Measurements from ENCODE around the gene TFIP11. TPM values are rescaled to one million over a fixed set of nuclear protein-coding genes. Genes with fewer than 3 reads are reported as not detected.

The TFIP11 gene
- 10 to 100 TPM; 21.3 to 24.2 TPM for total RNA-seq
- long read RNA-seq, donor 1, transcript TFIP11-204 (15 exons, 3,586 nt) = major isoform, 14 of 27 reads
- long read RNA-seq, donor 1, partial matches to known transcripts = 1 of 27 reads
- long read RNA-seq, donor 1, other reads (novel, unspliced or antisense) = 11 of 27 reads
- long read RNA-seq, donor 2, transcript TFIP11-204 (15 exons, 3,586 nt) = major isoform, 30 of 55 reads
- long read RNA-seq, donor 2, partial matches to known transcripts = 7 of 55 reads
- long read RNA-seq, donor 2, other reads (novel, unspliced or antisense) = 17 of 55 reads

DNA sequence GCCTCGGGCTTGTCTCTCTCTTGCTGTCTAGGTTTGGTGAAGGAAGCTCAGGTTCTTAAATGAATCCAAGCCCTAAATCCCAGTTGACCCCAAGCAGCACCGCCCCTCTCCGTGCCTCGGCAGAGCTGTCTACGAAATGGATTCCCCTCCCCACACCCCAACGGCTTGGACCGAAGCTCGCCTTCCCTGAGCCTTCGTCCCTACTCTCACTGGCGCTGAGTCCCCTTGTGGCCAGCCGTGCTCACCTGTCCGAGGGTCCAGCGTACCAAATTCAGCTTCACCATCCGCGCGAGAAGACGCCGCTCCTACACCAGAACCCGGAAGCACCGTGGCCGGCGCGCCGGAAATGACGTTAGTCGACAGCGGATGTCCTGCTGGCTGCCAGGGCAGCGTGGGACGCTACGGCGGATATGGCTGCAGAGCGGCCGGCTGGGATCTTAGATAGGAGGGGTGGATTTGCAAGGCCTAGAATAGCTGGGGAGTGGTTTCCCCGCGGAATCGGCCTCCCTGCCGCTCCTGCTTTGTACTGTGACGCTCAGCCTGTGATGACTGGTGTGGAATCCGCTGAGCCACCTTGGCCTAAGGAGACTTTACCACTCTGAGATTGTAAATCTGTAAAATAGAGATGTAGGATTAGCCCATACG lies at the start of gene TFIP11:
Gene TFIP11 (minus strand): TSS at position 325 of the 645 bp plus-strand sequence. CDS start 2,201 bp downstream, outside the sequence.
- DNase-seq (ENCODE audit: low spot score) = peak; percentile 99
- intact Hi-C loops (cut with DNase I) = loop anchor here in 1 of 2 donors (10.0 kb wide), 1 partner anchor 73 kb away; no protein-coding TSS in a partner anchor

DNA sequence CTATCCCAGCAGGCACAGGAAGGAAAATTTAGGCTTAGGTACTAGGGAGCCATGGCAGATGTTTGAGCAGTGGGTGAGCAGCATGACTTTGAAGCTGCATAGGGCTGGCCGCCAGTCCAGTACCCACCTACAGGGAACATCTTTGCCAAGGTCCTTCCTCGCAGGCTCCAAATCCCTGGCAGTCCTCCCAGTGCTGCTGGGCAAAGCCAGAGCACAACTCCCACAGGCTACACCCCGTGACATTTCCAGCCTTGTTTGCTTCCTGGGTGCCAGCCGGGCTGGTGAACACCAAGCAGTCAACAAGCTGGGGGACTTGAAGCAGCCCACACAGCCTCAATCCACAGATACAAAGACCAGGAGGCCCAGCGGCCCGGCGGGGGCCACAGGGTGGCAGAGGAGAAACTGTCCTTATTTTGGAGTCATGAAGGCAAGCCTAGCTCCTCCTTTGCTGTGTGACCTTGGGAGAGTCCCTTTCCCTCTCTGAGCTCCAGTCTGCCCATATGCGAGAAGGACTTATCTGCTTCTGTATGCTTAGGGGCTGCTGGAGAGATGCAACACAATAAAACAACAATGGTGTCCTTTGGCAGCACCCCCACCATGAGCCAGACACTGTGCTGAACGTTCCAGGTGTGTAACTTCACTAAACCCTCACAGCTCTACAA lies 49.6 kb upstream of the TFIP11 start:
- intact Hi-C loops (cut with DNase I) = no loop called here
- DNase-seq (ENCODE audit: low spot score) = no peak

DNA sequence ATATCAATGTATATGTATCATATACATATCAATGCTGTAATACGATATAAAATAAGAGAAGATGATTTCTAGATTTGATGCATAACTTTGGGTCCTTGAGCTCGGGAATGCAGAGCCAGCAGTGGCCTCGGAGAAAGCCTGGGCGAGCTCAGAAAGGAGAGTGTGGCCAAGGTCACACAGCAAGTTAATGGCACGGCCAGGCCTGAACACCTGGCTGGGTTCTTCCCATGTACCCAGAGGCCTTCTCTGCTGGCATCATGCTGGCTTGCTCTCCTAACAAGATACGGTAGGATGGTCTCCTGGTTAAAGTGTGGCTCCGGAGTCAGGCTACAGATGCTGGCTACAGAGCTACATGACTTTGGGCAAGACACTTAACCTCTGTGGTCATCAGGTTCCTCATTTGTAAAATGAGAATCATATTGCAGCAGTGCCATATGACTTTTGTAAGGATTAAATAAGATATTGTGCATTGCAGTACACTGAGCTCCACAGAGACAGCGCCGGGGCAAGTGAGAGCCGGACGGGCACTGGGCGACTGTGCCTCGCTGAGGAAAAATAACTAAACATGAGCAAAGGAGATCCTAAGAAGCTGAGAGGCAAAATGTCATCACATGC lies 47.8 kb upstream of the TFIP11 start:
- DNase-seq (ENCODE audit: low spot score) = no peak
- intact Hi-C loops (cut with DNase I) = loop anchor here in 1 of 2 donors (5.0 kb wide), 1 partner anchor 912 kb away; no protein-coding TSS in a partner anchor

DNA sequence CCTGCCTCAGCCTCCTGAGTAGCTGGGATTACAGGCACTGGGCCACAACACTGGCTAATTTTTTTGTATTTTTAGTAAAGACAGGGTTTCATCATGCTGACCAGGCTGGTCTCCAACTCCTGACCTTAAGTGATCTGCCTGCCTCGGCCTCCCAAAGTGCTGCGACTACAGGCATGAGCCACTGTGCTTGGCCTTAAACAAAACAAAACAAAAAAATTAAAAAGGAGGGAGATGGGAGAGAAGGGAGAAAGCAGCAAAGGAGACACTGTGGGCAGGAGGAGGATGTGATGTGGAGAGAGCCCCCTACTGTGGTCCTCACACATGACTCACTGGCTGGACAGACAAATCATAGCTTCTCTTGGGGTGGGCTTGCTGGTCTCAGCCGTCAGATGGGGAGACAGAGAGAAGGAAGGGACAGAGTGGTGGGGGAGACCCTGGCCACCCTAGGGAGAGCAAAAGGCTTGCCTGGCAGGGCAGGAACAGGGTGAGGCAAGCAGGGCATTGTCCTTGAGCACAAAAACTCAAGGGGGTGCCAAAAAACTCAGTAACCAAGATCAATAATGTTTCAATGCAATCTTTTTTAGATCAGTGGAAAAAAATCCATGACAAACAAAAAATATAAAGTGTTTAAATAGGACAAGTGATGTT lies 46.1 kb upstream of the TFIP11 start:
- intact Hi-C loops (cut with DNase I) = loop anchor here in 1 of 2 donors (5.0 kb wide), 1 partner anchor 914 kb away; no protein-coding TSS in a partner anchor
- DNase-seq (ENCODE audit: low spot score) = no peak

DNA sequence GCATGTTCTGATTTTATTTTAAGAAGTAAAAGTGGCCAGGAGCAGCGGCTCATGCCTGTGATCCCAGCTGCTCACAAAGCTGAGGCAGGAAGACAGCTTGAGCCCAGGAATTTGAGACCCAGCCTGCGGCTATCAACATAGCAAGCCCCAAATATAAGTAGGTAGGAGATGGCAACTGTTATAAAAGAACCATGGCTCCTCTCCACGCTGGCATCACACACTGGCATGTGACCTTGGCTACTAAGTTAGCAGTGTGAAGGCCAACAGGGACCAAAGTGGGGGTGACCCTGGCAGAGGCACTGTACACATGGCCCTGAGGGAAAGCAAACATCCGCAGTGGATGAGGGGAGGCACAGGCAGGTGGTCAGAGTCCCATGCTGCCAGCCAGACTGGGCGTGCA lies 44.6 kb upstream of the TFIP11 start:
- intact Hi-C loops (cut with DNase I) = loop anchor here in 1 of 2 donors (5.0 kb wide), 1 partner anchor 915 kb away; no protein-coding TSS in a partner anchor
- no peak for DNase-seq (ENCODE audit: low spot score)

DNA sequence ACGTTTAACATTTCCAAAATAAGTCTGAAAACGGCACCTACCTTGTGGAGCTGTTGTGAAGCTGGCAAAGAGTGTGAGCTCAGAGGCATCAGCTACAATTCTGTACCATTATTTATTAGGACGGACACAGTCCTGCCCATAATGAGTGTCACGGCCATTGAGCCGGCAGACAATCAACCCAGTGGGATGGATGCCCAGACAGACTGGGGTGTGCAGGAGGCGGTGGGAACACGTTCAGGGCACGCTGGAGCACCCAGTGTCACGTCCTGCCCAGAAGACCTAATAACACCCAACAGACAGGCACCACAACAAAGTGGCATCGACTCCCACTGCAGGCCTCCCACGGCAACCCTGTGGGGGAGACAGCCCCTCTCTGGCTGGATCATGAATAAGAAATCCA lies 43.2 kb upstream of the TFIP11 start:
- intact Hi-C loops (cut with DNase I) = loop anchor here in 1 of 2 donors (5.0 kb wide), 1 partner anchor 917 kb away; no protein-coding TSS in a partner anchor
- no peak for DNase-seq (ENCODE audit: low spot score)

DNA sequence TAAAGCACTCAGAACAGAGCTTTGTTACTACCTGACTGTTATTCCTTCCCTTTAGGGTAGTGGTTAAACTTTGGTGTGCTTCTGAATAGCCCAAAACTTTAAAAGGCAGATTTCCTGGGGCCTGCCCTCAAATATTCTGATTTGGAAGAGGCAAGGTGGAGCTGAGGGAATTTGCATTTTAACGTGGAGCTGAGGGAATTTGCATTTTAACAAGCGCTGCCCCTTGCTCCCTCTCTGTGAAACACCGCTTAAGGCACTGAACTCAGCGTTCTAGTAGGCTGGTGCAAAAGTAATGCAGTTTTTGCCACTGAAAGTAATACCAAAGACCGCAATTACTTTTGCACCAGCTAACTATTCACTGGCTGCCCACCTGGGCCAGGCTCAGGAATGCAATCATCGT lies 42.7 kb upstream of the TFIP11 start:
- DNase-seq (ENCODE audit: low spot score) = no peak
- intact Hi-C loops (cut with DNase I) = loop anchor here in 1 of 2 donors (5.0 kb wide), 1 partner anchor 917 kb away; no protein-coding TSS in a partner anchor

DNA sequence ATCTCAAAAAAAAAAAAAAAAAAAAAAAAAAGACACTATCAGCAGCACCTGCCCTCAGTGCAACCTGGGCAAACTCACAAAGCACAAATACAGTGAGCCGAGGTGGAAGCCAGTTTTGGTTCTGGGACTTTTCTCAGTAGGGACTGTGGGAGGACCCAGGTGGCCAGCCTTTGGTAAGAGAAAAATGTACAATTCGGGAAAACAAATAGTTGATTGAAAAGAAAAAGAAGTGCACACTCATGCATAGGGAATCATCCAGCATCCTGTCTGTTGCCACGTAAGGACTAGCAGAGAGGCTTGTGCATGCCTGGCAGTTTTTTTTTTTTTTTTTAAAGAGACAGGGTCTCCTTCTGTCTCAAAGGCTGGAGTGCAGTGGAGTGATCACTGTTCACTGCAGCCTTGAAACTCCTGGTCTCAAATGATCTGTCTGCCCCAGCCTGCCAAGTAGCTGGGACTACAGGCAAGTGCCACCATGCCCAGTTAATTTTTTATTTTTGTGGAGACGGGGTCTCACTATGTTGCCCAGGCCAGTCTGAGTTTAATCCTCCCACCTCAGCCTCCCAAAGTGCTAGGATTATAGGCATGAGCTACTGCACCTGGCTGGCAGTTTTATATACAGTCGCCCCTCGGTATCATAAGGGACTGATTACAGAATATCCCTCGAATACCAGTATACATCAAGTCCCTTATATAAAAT lies 40.9 kb upstream of the TFIP11 start:
- intact Hi-C loops (cut with DNase I) = no loop called here

DNA sequence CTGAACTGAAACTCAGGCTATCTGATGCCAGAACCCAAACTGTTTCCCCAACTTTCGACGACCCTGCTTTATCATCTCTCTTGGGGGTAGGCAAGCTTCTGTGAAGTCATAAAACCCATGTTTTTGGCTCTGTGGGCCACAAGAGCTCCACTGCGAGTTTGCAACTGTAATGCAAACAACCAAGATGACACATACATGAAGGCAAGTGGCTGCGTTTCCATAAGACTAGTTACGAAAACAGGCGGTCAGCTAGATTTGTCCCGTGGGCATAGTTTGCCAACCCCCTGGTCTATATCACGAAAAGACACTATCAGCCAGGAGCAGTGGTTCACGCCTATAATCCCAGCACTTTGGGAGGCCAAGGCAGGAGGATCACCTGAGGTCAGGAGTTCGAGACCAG lies 40.2 kb upstream of the TFIP11 start:
- intact Hi-C loops (cut with DNase I) = no loop called here
- DNase-seq (ENCODE audit: low spot score) = no peak

More for the DNA sequence above, 40.9 kb upstream of the TFIP11 start:
- no peak for DNase-seq (ENCODE audit: low spot score)

DNA sequence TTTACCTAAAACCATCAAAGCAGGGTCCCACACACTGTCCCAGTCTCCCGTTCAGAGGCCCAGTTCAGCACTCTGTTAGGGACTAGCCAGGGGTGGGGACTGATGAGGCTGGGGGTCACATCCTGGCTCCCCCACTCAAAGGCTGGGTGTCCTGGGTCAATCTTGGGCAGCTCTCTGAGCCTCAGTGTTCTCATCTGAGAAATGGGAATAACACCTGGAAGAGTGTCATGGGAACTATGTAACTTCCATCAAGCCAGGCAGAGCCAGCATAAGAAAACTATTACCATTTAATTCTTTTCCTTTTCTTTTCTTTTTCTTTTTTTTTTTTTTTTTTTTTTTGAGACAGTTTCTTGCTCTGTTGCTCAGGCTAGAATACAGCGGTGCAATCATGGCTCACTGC lies 39.3 kb upstream of the TFIP11 start:
- no peak for DNase-seq (ENCODE audit: low spot score)
- intact Hi-C loops (cut with DNase I) = no loop called here

DNA sequence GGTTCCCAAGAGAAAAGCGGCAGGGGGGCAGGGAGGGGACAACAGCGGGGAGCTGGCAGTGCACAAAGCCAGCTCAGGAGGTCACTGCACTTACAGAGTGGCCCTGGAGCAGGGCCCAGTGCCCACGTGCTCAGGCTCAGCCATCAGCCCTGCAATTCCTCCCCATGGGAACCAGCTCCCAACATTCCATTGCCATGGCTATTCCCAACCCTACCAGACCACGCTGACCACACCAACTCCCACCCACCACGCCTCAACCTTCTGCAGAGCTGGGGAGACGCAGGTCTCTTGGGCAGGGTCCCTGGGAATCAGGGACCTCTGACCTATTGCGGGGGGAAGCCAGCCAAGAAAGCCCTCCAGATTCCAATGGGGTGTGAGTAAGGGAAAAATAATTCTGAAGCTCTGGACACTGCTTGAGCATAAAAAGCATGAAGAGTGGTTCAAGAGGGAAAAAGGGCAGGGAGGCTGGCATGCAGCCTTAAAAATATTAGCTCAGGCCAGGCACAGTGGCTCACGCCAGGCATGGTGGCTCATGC lies 38.3 kb upstream of the TFIP11 start:
- intact Hi-C loops (cut with DNase I) = no loop called here
- peak; percentile 81 for DNase-seq (ENCODE audit: low spot score)

DNA sequence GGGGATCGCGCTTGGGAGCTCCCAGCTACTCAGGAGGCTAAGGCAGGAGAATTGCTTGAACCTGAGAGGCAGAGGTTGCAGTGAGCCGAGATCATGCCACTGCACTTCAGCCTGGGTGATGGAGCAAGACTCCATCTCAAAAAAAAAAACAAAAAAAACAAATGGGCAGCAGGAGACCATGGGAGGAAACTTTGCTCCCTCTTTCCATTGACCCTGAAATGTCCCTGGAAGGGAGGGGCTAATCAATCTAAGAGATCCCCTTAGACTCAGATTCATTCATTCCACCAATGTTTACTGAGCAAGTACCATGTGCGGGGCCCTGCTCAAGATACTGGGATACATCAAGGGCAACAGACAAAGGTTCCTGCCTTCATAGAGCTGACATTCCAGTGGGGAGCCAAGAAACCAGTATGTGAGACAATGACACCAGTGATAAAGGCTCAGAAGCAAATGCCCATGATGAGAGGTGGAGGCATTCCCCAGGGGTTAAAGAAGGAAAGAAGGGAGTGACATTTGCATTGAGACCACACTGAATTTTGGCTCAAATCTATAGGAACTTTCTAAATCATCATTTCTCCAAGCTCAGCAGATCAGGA lies 37.7 kb upstream of the TFIP11 start:
- intact Hi-C loops (cut with DNase I) = no loop called here
- DNase-seq (ENCODE audit: low spot score) = no peak

DNA sequence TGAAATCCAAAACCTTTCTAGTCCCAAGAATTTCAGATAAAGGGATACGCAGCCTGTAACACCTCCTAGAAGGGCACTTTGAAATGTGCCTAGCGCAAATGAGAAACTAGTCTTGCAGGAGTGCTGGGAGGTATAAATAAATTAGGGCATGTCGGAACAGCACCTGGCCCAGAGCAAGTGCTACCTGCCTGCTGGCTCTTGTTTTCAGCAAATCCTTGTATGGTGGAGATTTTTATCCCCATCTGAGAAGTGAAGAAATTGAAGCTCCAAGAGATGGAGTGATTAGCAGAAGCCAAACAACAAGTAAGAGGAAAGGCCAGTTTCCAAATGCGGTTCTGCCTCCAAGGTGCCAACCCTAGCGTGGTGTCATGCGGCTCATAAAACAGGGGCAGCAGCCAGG lies 36.7 kb upstream of the TFIP11 start:
- no peak for DNase-seq (ENCODE audit: low spot score)
- intact Hi-C loops (cut with DNase I) = no loop called here

DNA sequence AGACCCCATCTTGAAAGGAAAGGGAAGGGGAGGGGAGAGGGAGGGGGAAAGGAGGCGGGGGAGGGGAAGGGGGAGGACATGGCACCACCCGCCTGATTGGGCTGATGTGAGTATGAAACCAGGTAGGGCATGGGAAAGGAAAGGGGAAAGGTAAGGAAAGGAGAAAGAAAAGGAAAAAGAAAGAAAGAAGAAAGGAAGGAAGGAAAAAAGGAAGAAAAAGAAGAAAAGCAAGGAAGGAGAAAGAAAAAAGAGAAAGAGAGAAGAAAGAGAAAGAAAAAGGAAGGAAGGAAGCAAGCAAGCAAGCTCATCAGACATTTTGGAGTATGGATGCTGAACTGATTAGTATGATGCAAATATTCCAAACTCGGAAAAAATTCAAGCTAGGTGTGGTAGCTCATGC lies 36.0 kb upstream of the TFIP11 start:
- no peak for DNase-seq (ENCODE audit: low spot score)
- intact Hi-C loops (cut with DNase I) = no loop called here

DNA sequence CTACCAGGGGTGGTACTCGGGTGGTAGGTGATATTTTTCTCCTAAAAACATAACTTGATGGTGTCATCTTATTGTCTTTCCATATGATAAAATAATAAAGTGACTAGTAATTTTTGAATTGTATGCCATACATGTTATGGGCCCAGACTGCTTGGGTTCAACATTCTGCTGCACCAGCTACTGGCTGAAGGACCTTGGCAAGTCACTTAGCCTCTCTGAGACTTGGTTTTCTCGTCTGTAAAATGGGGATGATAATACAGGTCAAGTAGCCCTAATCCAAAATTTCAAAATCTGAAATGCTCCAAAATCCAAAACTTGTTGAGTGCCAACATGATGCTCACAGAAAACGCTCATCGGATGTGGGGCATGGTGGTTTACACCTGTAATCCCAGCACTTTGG lies 35.6 kb upstream of the TFIP11 start:
- intact Hi-C loops (cut with DNase I) = no loop called here
- no peak for DNase-seq (ENCODE audit: low spot score)

DNA sequence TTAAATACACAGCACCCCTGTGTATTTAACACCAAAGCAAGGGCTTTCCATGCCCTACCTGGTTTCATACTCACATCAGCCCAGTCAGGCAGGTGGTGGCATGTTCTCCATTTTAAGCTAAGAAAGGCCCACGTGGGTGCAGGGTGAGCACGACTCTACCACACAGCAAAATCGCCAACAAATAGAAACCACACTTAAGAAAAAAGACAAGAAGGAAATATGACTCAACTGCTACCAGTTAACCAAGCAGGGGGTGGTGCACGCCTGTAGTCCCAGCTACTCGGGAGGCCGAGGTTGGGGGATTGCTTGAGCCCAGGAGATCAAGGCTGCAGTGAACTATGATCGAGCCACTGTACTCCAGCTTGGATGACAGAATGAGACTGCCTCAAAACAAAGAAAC lies 35.2 kb upstream of the TFIP11 start:
- intact Hi-C loops (cut with DNase I) = no loop called here
- DNase-seq (ENCODE audit: low spot score) = no peak

DNA sequence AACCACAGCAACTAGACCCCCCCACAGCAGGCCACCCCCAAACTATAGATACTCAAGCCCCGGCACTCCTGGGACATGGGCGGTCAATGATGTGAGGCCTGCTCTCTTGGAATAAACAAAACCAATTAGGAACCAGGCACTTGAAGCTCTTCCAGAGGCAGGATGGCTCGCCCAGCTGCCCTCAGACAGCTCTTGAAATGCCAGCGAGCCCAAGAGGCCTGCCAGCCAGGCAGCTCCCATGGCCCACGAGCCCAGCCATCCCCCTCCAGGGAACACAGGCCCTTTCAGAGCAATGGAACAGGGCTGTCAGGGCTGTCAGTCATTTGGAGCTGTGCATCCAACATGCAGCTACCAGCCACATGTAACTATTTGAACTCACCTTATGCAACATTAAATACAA lies 34.0 kb upstream of the TFIP11 start:
- intact Hi-C loops (cut with DNase I) = no loop called here
- DNase-seq (ENCODE audit: low spot score) = no peak

DNA sequence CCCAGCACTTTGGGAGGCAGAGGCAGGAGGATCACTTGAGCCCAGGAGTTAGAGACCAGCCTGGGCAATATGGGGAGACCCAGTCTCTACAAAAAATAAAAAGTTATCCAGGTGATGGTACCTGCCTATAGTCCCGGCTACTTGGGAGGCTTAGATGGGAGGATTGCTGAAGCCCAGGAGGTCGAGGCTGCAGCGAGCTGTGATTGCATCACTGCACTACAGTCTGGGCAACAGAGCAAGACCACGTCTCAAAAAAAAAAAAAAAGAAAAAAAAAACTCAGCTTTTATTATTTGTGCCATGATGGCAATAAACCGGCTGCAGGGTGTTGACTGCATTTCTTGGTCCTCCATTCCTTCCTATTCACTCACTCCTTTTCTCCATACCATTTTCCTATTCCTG lies 33.6 kb upstream of the TFIP11 start:
- DNase-seq (ENCODE audit: low spot score) = no peak
- intact Hi-C loops (cut with DNase I) = no loop called here

All from posterior vena cava (tissue), 2 donors.